ENCODE results near the gene ASPSCR1.

The ASPSCR1 gene

DNA sequence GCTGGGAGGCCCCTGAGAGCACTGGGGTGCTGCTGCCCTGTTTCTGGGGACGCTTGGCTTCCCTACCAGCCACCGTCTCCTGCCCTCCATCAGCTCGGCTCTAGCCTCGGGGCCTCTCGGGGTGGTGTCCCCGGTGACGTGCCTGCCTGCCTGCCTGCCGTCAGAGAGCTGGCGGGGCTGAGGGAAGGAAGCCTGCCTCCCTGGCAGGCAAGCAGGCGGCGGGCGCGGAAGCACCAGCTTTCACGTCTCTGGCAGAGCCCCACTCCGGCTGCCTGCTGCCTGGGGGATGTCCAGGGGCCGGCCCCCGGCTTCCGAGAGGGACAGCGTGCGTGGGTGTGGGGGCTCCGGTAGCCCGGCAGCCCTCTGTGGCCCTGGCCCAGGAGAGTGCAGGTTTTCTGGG lies 35.9 kb downstream of the ASPSCR1 start:
- DNase-seq (ENCODE audit: low read depth): peak; percentile 51

GRCh38 chr17:82013772-82014321 lies 36.4 kb downstream of the ASPSCR1 start:
- DNase-seq (ENCODE audit: low read depth): no peak

DNA sequence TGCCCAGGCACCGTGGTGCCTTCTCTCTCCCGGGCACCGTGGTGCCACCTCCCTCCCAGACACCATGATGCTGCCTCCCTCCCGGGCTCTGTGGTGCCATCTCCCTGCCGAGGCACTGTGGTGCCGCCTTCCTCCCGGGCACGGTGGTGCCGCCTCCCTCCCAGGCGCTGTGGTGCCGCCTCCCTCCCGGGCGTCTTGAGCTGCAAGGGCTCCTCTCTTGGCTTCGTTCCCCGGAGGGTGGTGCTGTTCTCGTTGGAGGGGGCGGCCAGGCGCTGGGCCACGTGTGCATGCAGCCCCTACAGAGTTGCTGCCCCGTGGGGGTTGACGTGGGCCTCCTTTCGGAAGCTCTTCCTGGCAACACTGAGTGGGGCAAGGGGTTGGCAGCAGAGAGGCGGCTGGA lies 37.0 kb downstream of the ASPSCR1 start:
- no peak for DNase-seq (ENCODE audit: low read depth)

DNA sequence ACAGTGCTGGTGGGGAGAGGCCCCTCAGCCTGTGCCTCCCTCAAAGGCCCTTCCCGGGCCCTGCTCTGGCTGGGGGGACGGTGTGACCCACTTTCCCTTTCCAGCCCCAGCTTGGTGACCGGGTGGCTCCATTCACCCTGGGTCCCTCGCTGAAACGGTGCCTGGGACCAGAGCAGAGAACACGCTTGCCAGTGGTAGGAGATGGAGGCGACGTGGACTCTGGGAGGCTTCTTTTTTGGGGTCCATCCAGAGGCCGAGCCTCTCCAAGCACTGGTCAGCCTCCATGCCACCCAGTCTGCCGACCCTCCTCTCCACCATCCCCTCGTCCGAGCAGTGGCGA lies 37.5 kb downstream of the ASPSCR1 start:
- DNase-seq (ENCODE audit: low read depth): no peak

DNA sequence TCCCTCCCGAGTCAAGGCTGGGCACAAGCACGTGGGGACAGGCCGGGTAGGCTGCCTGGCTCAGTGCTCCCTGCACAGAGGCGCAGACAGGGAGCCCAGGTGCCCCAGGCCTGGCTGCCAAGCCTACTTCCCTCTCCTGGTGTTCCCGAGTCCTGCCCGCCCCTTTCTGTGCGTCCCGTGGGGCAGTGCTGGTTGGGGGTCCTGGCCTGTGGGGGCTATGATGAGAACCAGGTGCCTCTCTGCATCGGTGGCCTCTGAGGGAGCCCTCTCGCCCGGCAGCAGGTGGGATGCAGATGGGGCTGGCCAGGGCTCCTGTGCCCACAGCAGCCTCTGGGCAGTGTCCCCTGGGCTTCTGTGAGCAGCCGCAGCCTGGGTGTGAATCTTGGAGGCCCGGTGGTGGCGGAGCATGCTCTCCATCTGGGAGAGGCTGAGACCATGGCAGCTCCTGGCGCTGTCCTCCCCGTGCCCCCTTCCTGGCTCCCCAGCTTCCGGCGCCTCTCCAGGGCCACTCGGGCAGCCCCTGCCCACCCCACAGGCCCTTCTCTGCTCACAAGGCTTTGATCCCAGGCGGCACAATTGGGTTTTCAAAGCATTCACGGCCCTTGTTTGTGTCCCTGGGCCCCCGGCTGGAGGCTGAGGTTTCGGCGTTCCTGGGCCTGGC lies 38.0 kb downstream of the ASPSCR1 start:
- no peak for DNase-seq (ENCODE audit: low read depth)

DNA sequence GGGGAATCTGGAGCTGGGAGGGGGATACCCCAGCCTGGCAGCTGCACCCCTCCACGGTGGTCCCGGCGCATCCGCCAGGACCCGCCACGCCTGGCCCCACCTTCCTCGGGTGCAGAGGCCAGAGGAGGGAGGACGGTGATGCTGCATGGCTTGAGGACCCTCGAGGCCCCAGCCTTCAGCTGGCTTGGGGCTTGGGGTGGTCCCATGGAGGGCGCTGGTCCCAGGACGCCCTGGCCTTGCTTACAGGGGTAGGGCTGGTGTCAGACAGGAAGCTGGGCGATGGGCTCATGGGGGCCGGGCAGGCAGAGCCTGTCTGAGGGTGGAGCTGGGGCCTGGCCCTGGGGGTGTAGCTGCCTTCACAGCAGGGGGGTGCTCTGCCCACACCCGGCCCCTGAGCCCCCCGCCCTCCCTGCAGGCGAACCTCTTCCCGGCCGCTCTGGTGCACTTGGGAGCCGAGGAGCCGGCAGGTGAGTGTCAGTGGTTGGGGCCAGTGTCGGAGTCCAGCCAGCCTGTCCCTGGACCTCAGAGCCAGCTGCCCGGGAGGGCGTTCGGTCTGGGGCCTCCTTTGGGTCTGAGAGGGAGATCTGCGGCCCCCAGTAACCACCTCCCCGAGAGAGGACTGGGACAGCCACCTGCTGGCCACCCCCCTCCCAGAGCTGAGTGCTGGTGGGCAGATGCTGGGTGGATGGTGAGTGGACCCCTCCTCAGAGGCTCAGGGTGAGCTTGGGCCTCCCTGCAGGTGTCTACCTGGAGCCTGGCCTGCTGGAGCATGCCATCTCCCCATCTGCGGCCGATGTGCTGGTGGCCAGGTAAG lies 38.8 kb downstream of the ASPSCR1 start:
- no peak for DNase-seq (ENCODE audit: low read depth)

DNA sequence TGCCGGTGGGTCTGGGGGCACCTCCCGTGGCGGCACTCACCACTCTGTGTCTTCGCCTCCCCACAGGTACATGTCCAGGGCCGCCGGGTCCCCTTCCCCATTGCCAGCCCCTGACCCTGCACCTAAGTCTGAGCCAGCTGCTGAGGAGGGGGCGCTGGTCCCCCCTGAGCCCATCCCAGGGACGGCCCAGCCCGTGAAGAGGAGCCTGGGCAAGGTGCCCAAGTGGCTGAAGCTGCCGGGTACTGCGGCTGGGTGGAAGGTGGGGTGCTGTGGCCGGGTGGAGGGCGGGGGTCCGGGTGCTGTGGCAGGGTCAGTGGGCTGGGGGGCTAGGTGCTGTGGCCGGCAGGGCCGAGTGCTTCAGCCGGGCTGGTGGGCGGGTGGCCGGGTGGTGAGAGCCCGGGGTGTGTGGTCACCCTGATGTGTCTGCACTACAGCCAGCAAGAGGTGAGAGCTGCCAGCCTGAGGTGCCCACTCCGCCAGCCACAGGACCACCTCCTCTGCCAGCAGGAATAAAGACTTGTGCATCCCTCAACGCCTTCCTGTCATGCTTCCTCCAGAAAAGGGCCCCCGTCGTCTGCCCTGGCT lies 39.5 kb downstream of the ASPSCR1 start:
- DNase-seq (ENCODE audit: low read depth): no peak

DNA sequence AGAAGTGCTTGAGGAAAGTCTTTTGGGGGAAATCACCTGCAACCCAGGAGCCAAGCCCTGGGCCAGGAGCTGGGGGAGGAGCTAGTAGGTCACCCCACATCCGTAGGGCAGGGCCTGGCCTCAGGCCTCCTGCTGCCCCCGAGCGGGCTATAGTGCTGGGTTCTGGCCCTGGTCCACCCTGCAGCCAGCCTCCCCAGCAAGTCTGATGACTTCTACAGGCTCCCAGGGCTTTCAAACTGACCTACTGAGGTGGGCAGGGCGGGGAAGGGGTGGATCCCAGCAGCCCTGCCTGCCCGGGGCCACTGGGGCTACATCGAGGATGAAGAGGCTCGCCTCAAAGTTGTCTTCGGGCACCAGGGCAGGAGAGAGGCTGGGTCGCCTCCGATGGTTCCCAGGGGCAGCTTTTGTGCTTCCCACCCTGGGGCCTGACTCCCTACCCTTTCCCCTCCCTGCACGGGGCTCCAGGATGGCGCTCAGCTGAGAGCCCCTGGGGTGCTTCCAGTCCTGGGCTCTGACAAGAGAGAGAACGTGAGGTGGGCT lies 40.3 kb downstream of the ASPSCR1 start:
- DNase-seq (ENCODE audit: low read depth): no peak

DNA sequence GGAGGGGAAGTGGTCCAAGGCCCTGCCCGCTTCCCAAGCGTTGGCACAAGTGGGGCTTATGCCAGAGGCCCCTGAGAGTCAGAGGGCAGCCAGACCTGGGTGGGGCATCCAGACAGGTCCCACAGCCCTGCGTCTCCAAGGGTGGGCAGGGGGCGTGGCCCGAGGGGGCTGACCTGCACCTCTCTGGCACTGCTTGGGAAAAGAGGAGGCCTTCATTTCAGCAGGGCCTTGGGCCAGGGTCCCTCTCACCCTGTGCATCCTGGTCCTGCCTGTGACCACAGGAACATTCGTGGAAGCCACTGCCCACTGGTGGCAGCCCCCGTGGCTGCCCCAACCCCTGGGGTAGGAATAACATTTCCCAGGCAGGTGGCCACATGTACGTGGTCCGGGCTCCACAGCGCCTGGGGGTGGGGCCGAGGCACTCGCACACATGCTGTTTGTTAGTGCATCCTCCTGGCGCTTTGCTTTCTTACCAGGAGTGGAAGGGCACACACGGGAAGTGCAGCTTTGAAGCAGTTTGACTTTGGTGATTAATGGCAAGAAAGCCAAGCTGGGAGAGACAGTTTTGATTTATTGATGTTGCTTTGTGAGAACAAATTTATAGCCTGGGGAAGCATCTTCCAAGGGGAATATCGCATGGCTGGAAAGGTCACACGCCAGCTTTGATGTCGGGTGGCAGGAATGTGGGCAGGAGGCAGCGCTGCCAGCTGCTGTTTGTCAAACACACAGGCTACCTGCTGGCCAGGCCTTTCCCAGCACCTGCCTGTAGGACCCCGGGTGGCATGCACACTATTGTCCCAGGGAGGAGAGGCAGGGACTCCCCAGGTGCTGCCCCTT lies 40.9 kb downstream of the ASPSCR1 start:
- no peak for DNase-seq (ENCODE audit: low read depth)

- no peak for DNase-seq (ENCODE audit: low read depth)
Measured at GRCh38 chr17:82018989-82019689, 41.7 kb downstream of the ASPSCR1 start.

DNA sequence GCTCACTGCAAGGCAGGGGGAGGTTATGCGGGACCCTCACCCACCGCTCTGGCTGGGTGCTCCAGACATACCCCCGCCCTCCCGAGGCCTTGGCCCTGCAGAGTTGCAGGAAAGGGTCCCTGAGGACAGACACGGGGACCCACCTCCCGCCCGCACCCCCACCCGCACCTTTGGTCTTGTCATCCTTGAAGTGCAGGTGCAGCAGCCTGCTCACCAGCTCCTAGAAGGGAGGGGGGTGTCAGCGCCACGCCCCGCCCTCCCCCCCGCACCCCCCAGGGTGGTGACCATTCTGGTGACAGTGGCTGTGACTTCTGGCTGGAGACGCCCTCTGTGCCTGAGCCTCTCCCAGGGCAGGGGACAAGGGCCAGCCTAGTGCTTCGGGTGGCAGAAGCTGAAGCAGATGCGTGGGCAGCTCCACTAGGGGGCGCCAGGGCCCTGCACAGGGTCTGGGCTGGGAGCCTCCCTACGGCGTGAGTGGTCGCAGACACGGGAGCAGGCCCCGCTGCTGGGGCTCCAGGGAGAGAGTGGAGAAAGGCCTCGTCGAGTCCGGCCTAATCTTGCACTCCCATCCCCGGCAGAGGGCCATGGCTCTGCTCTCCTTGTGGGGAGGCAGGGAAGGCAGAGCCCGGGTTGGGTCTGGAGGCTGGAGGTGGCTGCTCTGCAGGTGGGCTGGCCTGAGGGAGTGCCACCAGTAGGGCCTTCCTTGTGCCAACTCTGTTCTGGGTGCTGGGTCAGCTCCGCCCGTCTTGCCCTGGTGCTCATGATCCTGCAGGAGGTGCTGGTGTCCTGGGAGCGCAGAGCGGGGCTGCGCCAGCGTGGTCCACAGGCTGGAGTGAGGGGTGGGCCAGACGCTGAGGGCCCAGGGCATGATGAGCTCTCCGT lies 42.5 kb downstream of the ASPSCR1 start:
- DNase-seq (ENCODE audit: low read depth): no peak

DNA sequence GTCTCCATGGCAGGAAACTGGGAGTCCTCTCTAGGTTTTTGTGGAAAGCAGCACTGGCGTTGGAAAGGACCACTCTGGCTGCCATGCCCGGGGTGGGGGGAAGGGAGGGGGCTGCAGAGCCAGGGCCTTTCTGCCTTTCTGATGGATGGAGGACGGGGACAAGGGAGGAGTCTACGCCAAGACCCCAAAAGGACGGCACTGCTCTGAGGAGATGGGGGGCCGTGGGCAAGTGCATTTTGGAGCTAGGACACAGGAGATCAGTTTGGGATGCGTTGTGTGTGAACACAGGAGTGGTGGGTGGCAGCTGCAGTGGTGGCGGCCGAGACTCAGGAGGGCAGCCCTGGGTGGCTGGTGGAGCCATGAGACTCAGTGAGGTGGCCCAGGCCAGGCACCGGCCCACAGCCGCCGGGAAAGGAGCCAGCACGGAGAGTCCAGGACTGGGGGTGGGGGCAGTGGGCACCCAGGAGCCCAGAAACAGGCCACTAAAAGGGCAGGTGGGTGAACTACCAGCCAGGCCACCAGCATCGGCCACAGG lies 43.2 kb downstream of the ASPSCR1 start:
- no peak for DNase-seq (ENCODE audit: low read depth)

GRCh38 chr17:82021107-82021899 lies 43.9 kb downstream of the ASPSCR1 start:
- peak; percentile 72 for DNase-seq (ENCODE audit: low read depth)

GRCh38 chr17:82021900-82022309 lies 44.5 kb downstream of the ASPSCR1 start:
- no peak for DNase-seq (ENCODE audit: low read depth)

DNA sequence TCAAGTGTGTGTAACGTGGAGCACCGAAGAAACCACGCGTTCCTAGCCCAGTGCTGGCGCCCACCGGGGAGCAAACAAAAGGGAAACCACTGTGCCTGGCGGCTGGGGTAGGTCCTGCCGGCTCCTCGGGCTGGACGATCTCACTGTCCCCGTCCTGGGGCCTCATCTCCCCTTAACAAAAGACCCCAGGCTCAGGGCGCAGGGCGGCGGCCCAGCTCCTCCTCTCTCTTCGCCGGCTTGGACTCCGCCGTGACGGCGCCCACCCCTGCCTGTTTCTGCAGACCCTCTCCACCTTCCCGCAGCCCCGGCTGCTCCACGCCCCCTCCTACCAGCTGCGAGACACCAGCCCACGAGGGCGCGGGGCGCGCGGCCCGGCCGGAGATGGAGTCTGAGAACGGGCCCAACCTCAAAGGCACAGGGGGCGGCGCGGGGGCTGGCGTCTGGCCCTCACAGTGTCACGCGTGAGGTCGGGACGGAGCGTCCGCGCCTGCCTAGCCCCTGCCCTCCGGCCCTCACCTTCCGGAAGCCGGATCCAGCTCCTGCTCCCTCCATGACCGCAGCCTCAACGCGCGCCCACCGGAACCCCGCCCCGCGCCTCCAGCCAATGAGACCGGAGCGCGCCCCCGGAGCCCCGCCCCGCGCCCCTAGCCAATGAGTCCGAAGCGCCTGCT lies 45.0 kb downstream of the ASPSCR1 start, which contains the start of gene CENPX:
CENPX (minus strand) TSS at position 569 of the 671 bp plus-strand sequence; CDS start at position 552, 17 bp downstream.
- no peak for DNase-seq (ENCODE audit: low read depth)

GRCh38 chr17:82022981-82023446 lies 45.6 kb downstream of the ASPSCR1 start, which contains the start of gene LRRC45:
TSS of gene LRRC45 (plus strand) at chr17:82023305. CDS start at chr17:82023644, 339 bp downstream.
- DNase-seq (ENCODE audit: low read depth): peak; percentile 100

- DNase-seq (ENCODE audit: low read depth): no peak
Measured at GRCh38 chr17:82023447-82024241, 46.2 kb downstream of the ASPSCR1 start.

All from fibroblast of gingiva (primary cell).